A549 treated with Hydrocortisone at 1 μM for 4 hours (cell line): ENCODE measurements around the gene HOXA6. TPM values are rescaled to one million over a fixed set of nuclear protein-coding genes. Genes with fewer than 3 reads are reported as not detected.

Source experiments
- total RNA-seq: library from RNA; stranded (reverse); fragments of 200-300 nt; extraction: Qiagen RNA extraction; gene quantifications from 5 replicates; pipeline ENCODE4 v1.2.3, GENCODE V29; 2022

The HOXA6 gene
- total RNA-seq, result 1.1 to 1.6 TPM (median 1.3 TPM) in 5 replicates

GRCh38 chr7:27147199-27148030 is at the start of gene HOXA6:
Gene HOXA6, minus strand, starts transcription at chr7:27147774. Its CDS starts 25 bp downstream, at chr7:27147749.

GRCh38 chr7:27185013-27185853 is 37.7 kb upstream of the HOXA6 start, which contains the start of gene HOXA11:
Gene HOXA11, minus strand, starts transcription at chr7:27185232. Its CDS starts 88 bp downstream, at chr7:27185144.

GRCh38 chr7:27173956-27174873 is 26.6 kb upstream of the HOXA6 start, which contains the start of gene HOXA10:
Gene HOXA10, minus strand, starts transcription at chr7:27174320. Its CDS starts 14 bp downstream, at chr7:27174306.

GRCh38 chr7:27165089-27165995 is 17.8 kb upstream of the HOXA6 start, which contains the start of gene HOXA9:
Gene HOXA9, minus strand, starts transcription at chr7:27165537. Its CDS starts 80 bp downstream, at chr7:27165457.

GRCh38 chr7:27156508-27156898 is 8.9 kb upstream of the HOXA6 start, which contains the start of gene HOXA7:
Gene HOXA7, minus strand, starts transcription at chr7:27156675. Its CDS starts 130 bp downstream, at chr7:27156545.

GRCh38 chr7:27151931-27152815 is 4.6 kb upstream of the HOXA6 start, which contains the start of gene HOXA3:
Gene HOXA3, minus strand, starts transcription at chr7:27152583. Its CDS starts 41,943 bp downstream, at chr7:27110640.

GRCh38 chr7:27143023-27143949 is 4.3 kb downstream of the HOXA6 start, which contains the start of gene HOXA5:
Gene HOXA5, minus strand, starts transcription at chr7:27143681. Its CDS starts 74 bp downstream, at chr7:27143607.

GRCh38 chr7:27130540-27131389 is 16.8 kb downstream of the HOXA6 start, which contains the start of gene HOXA4:
Gene HOXA4, minus strand, starts transcription at chr7:27130757. Its CDS starts 24 bp downstream, at chr7:27130733.

GRCh38 chr7:27102581-27103442 is 44.8 kb downstream of the HOXA6 start, which contains the start of gene HOXA2:
Gene HOXA2, minus strand, starts transcription at chr7:27102683. Its CDS starts 183 bp downstream, at chr7:27102500.

GRCh38 chr7:27095897-27096767 is 51.4 kb downstream of the HOXA6 start, which contains the start of gene HOXA1:
Gene HOXA1, minus strand, starts transcription at chr7:27096000. Its CDS starts 88 bp downstream, at chr7:27095912.

Other genes starting within 250 kb of the HOXA6 start
- gene HOXA1, start 51.8 kb downstream of the HOXA6 start, total RNA-seq, result 2.4 to 3.6 TPM (median 3.3 TPM) in 5 replicates
- 0.53 to 0.81 TPM (median 0.69 TPM) in 5 replicates for gene HOXA2, start 45.1 kb downstream of the HOXA6 start, total RNA-seq
- 1.4 to 2.3 TPM (median 1.7 TPM) in 5 replicates for gene HOXA4, start 17.0 kb downstream of the HOXA6 start, total RNA-seq
- 4.1 to 5.9 TPM (median 4.2 TPM) in 5 replicates for gene HOXA5, start 4.1 kb downstream of the HOXA6 start, total RNA-seq
- 3.7 to 6.1 TPM (median 5.6 TPM) in 5 replicates for gene HOXA3, start 4.8 kb upstream of the HOXA6 start, total RNA-seq
- gene HOXA7, start 8.9 kb upstream of the HOXA6 start, total RNA-seq, result 4.2 to 5.2 TPM (median 4.8 TPM) in 5 replicates
- gene HOXA9, start 17.8 kb upstream of the HOXA6 start, total RNA-seq, result 0.32 to 0.67 TPM (median 0.54 TPM) in 5 replicates
- 5.4 to 7.8 TPM (median 6.3 TPM) in 5 replicates for gene HOXA10, start 26.5 kb upstream of the HOXA6 start, total RNA-seq
- 0.58 to 0.68 TPM (median 0.63 TPM) in 5 replicates for gene HOXA11, start 37.5 kb upstream of the HOXA6 start, total RNA-seq
- 2.0 to 2.7 TPM (median 2.2 TPM) in 5 replicates for gene HOXA13, start 52.3 kb upstream of the HOXA6 start, total RNA-seq
- gene EVX1, start 95.0 kb upstream of the HOXA6 start, total RNA-seq, result 0.07 to 0.22 TPM (median 0.13 TPM) in 5 replicates